Natural killer cell (primary cell): ENCODE data around the gene FBP1. TPM values are rescaled to one million over a fixed set of nuclear protein-coding genes. Genes with fewer than 3 reads are reported as not detected.

Experiments
- ATAC-seq, 3 donors: fragments of 150-1000 bp in 2 of 3; fragments of 200-7000 bp in 1 of 3; cut with Tn5 transposase; 1 replicate in 1 of 3; 2 replicates in 2 of 3; pipeline ENCODE4 v1.10.0; 2021; ENCODE audit warnings: mild to moderate bottlenecking in 2 of 3, moderate library complexity in 2 of 3
- DNase-seq, 2 donors: peaks; one replicate each; pipeline versions ENCODE4 v3.0.0 to v3.0.0-alpha.2; 2013 to 2021; ENCODE audit warnings: mixed read lengths in 1 of 2
- H3K27ac ChIP-seq: one replicate; pipeline ENCODE4 v1.5.1; 2013; ENCODE audit warnings: mild to moderate bottlenecking, low read length
- H3K27me3 ChIP-seq: one replicate; pipeline ENCODE4 v1.6.1; 2013; ENCODE audit warnings: low read length; ENCODE audit not compliant: control insufficient read depth, insufficient read depth
- H3K36me3 ChIP-seq: one replicate; pipeline ENCODE4 v1.6.1; 2013; ENCODE audit warnings: low read length; ENCODE audit not compliant: control insufficient read depth, insufficient read depth
- H3K4me1 ChIP-seq: one replicate; pipeline ENCODE4 v1.6.1; 2013; ENCODE audit warnings: low read length; ENCODE audit not compliant: control insufficient read depth, insufficient read depth
- H3K4me3 ChIP-seq: one replicate; pipeline ENCODE4 v1.5.1; 2013; ENCODE audit warnings: low read length
- H3K9me3 ChIP-seq: one replicate; pipeline ENCODE4 v1.6.1; 2013; ENCODE audit warnings: low read length; ENCODE audit not compliant: control insufficient read depth, insufficient read depth
- H3K27ac Mint-ChIP-seq, 2 donors: one replicate each; pipeline ENCODE4 v1.8.0; 2022; ENCODE audit warnings: mild to moderate bottlenecking in 2 of 2, mixed read lengths in 2 of 2, moderate library complexity in 1 of 2
- H3K27me3 Mint-ChIP-seq, 2 donors: one replicate each; pipeline ENCODE4 v1.8.0; 2022; ENCODE audit warnings: low read depth in 2 of 2, mixed read lengths in 2 of 2
- H3K36me3 Mint-ChIP-seq: one replicate; pipeline ENCODE4 v1.8.0; 2022; ENCODE audit warnings: mixed read lengths
- H3K4me1 Mint-ChIP-seq, 2 donors: one replicate each; pipeline ENCODE4 v1.8.0; 2022; ENCODE audit warnings: mixed read lengths in 2 of 2
- H3K4me3 Mint-ChIP-seq: one replicate; pipeline ENCODE4 v1.8.0; 2022; ENCODE audit warnings: mild to moderate bottlenecking, moderate library complexity, mixed read lengths
- H3K9me3 Mint-ChIP-seq, 2 donors: one replicate each; pipeline ENCODE4 v1.8.0; 2022; ENCODE audit warnings: mixed read lengths in 2 of 2
- WGBS: methylation state at CpG from one replicate; pipeline ENCODE4 v1.1.7; 2013; ENCODE audit warnings: missing lambda C conversion rate; ENCODE audit not compliant: insufficient coverage; 5-methylcytosine and 5-hydroxymethylcytosine counted together
- intact Hi-C: fragments of 100-400 bp; cut with micrococcal nuclease; formaldehyde crosslinking; loops from one replicate; pipeline ENCODE4 v1.14.2; 2022
- total RNA-seq, 4 donors: library from RNA; stranded (reverse); fragments of 120-200 nt in 1 of 4; gene quantifications; one replicate each; pipeline versions ENCODE4 v1.2.3 to v1.2.4, GENCODE V29; 2013 to 2022
- TF ChIP-seq, protein P1 (sequence below): fragments of 200-600 bp; IDR thresholded peaks from one replicate; pipeline ENCODE4 v1.8.0; 2022; ENCODE audit warnings: antibody characterized with exemption

Gene FBP1
- total RNA-seq, 3 donors from 2014 or later (not counting 1 experiment from before 2014, with no cell fraction given) = 14.0 to 17.0 (median 15.5) TPM

- Mint-ChIP-seq H3K4me1 (peaks cover 0 to 4% of the 10 kb centered on the region in 2 donors), H3K4me3 (no peak overlapping the region), H3K9me3 (no peaks in the 10 kb centered on the region), H3K36me3 (no peaks in the 10 kb centered on the region), H3K27ac (no peak overlapping the region), H3K27me3 (peaks cover 16 to 35% of the 10 kb centered on the region in 2 donors)
- peak; percentile 20 to 81 for DNase-seq
- no peaks in the 10 kb centered on the region for H3K9me3 ChIP-seq
- H3K36me3 ChIP-seq = no peaks in the 10 kb centered on the region
- H3K4me3 ChIP-seq = no peak overlapping the region
- 26% methylated on average over 7 of the region's 7 CpGs for WGBS
- H3K27me3 ChIP-seq = no peaks in the 10 kb centered on the region
- peaks cover 2% of the 10 kb centered on the region for H3K4me1 ChIP-seq
- intact Hi-C loops = loop anchor here (1.0 kb wide), 4 partner anchors 237 to 1537 kb away; no protein-coding TSS in a partner anchor
- TF ChIP-seq, protein P1, sequence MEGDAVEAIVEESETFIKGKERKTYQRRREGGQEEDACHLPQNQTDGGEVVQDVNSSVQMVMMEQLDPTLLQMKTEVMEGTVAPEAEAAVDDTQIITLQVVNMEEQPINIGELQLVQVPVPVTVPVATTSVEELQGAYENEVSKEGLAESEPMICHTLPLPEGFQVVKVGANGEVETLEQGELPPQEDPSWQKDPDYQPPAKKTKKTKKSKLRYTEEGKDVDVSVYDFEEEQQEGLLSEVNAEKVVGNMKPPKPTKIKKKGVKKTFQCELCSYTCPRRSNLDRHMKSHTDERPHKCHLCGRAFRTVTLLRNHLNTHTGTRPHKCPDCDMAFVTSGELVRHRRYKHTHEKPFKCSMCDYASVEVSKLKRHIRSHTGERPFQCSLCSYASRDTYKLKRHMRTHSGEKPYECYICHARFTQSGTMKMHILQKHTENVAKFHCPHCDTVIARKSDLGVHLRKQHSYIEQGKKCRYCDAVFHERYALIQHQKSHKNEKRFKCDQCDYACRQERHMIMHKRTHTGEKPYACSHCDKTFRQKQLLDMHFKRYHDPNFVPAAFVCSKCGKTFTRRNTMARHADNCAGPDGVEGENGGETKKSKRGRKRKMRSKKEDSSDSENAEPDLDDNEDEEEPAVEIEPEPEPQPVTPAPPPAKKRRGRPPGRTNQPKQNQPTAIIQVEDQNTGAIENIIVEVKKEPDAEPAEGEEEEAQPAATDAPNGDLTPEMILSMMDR = peak; percentile 70
- peak; percentile 83 to 94 (median 85) for ATAC-seq
- no peak overlapping the region for H3K27ac ChIP-seq
Observed at GRCh38 chr9:94681508-94681907, 42.2 kb upstream of the FBP1 start.

DNA sequence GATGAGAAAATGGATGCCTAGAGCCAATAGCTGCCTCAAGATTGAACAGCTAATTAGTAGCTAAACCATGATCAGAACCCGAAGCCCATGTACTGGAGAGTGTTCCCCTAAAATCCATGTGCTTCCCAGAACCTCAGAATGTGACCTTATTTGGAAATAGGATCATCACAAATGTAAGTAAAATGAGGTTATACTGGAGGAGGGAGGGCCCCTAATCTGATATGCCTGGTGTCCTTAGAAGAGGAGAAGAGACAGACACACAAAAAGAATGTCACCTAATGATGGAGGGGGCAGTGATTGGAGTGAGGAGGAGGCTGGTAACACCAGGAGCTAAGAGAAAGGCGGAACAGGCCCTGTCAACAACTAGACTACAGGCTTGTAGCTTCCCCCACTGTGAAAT is 41.3 kb upstream of the FBP1 start:
- Histone ChIP-seq H3K27me3 (no peaks in the 10 kb centered on the region), H3K36me3 (no peaks in the 10 kb centered on the region), H3K4me3 (no peak overlapping the region), H3K4me1 (peaks cover 2% of the 10 kb centered on the region), H3K9me3 (no peaks in the 10 kb centered on the region), H3K27ac (no peak overlapping the region)
- no peak overlapping the region for H3K27ac Mint-ChIP-seq
- WGBS = 82% methylated on average over 2 of the region's 2 CpGs
- intact Hi-C loops = loop anchor here (1.0 kb wide), 4 partner anchors 238 to 1538 kb away; no protein-coding TSS in a partner anchor
- no peaks in the 10 kb centered on the region for H3K9me3 Mint-ChIP-seq
- no peak for DNase-seq
- H3K27me3 Mint-ChIP-seq = peaks cover 16 to 26% of the 10 kb centered on the region in 2 donors
- H3K36me3 Mint-ChIP-seq = no peaks in the 10 kb centered on the region
- no peak overlapping the region for H3K4me3 Mint-ChIP-seq
- ATAC-seq = no peak
- peaks cover 0 to 4% of the 10 kb centered on the region in 2 donors for H3K4me1 Mint-ChIP-seq
- TF ChIP-seq, protein P1 = no peak

DNA sequence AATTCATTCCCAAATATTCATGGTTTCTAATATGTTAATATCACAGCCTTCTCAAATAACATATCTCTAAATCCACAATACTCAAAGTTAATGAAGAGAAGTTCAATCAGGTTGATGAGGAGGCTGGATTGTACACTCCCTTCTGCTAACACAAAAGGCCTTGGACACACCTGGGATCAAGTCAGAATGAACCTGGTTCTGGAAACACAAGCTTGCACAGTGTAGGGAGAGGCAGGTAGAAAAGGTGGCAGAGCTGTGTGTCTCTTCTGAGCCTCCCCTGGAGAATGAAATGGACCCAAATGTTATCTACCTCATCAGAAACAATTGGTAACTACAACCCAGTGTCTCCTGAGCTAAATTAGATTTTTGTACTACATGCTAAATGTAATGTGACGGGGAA is 40.7 kb upstream of the FBP1 start:
- Histone ChIP-seq H3K4me1 (peaks cover 2% of the 10 kb centered on the region), H3K9me3 (no peaks in the 10 kb centered on the region), H3K27me3 (no peaks in the 10 kb centered on the region), H3K4me3 (no peak overlapping the region), H3K36me3 (no peaks in the 10 kb centered on the region), H3K27ac (no peak overlapping the region)
- ATAC-seq = no peak
- no CpG with 5 or more reads among the region's 1 CpG for WGBS
- intact Hi-C loops = no loop called here
- Mint-ChIP-seq H3K4me3 (no peak overlapping the region), H3K27me3 (peaks cover 16 to 22% of the 10 kb centered on the region in 2 donors), H3K27ac (no peak overlapping the region), H3K4me1 (peaks cover 0 to 4% of the 10 kb centered on the region in 2 donors), H3K36me3 (no peaks in the 10 kb centered on the region), H3K9me3 (no peaks in the 10 kb centered on the region)
- TF ChIP-seq, protein P1 = no peak
- DNase-seq = no peak

- no peaks in the 10 kb centered on the region for H3K27me3 ChIP-seq
- no peaks in the 10 kb centered on the region for H3K9me3 Mint-ChIP-seq
- no peaks in the 10 kb centered on the region for H3K9me3 ChIP-seq
- WGBS = 91% methylated on average over 6 of the region's 8 CpGs
- no peak overlapping the region for H3K4me3 ChIP-seq
- no peak overlapping the region for H3K27ac Mint-ChIP-seq
- no peak for DNase-seq
- peaks cover 2% of the 10 kb centered on the region for H3K4me1 ChIP-seq
- TF ChIP-seq, protein P1 = no peak
- H3K4me3 Mint-ChIP-seq = no peak overlapping the region
- peaks cover 0 to 4% of the 10 kb centered on the region in 2 donors for H3K4me1 Mint-ChIP-seq
- no peak for ATAC-seq
- no peaks in the 10 kb centered on the region for H3K36me3 ChIP-seq
- H3K27ac ChIP-seq = no peak overlapping the region
- H3K36me3 Mint-ChIP-seq = no peaks in the 10 kb centered on the region
- intact Hi-C loops = no loop called here
- H3K27me3 Mint-ChIP-seq = peaks cover 16 to 22% of the 10 kb centered on the region in 2 donors
Observed at GRCh38 chr9:94679587-94679986, 40.3 kb upstream of the FBP1 start.
